ENCODE data around the gene DENND5A.
"Not testable (repeated sequence)": the region's sequence is repeated elsewhere in the genome, so short reads cannot be mapped to it uniquely, and the experiment has no call there.

The DENND5A gene

DNA sequence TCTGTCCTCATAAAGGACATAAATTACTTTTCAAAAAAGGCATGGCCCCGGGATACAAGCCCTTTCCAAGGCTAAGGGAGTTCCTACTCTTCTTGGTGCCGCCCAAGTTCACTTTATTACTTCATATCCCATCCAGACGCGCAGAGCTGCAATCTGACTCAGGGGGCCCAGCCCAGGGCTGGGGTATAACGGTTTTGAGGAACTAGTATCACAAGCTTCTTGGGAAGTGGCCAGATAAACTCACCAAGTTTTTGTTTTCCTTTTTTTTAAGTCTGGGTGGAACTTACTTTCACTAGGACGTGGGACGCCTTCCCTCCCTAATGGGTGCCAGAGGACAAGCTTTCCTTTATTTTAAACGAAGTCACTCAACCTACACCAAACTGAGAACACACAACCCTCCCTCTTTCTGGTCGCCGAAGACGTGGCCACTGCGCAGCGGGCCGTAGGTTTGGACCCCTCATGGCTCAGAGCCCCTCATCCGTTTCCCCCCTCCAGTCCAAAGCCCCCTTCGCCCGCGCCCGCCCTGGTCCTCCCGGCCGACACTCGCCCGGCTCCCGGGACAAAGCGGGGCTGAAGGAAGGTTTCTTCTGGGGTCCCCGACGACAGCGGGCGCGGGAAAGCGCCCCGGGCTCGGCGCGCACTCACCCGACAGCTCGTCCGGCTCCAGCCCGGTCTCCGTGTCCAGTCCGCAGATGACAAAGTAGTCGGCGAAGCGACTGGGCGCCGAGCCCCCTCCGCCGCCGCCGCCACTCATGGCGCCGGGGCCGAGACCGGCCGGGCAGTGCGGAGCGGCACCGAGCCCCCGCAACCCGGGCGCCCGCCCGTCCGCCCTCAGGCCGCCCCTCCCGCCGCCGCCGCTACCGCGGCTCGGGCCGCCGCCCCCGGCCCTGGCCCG is 587 bp downstream of the DENND5A start:
- no peak for DNase-seq (ENCODE audit: low read depth in 2 of 2)

DNA sequence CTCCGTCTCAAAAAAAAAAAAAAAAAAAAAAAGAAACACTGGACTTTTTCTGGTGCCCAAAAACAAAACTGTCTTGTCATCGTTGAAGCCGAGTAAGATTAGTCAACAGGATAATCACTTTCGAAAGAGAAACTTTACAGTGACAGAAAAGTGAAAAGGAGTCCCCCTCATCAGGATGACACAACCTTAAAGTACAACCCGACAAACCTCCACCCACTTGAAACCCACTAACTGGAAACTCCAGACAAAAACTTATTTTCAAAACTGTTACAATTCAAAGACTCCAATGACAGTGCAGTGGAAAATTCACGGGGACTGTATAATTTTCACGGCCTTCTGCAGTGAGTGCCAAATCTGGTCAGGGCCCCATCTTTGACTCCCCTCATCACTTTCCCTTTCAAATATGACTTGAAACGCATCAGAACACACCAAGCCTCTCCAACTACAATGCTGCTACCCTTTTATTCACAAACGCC is 1.3 kb downstream of the DENND5A start:
- DNase-seq (ENCODE audit: low read depth in 2 of 2): peak in 1 of 2 donors; percentile 6

DNA sequence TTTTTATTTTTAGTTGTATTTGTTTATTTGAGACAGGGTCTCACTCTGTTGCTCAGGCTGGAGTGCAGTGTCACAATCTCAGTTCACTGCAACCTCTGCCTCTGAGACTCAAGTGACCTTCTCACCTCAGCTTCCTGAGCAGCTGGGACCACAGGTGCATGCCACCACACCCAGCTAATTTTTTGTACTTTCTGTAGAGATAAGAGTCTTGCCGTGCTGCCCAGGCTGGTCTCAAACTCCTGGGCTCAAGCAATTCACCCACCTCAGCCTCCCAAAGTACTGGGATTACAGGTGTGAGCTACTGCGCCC is 4.4 kb downstream of the DENND5A start:
- DNase-seq (ENCODE audit: low read depth in 2 of 2): not testable (repeated sequence)

DNA sequence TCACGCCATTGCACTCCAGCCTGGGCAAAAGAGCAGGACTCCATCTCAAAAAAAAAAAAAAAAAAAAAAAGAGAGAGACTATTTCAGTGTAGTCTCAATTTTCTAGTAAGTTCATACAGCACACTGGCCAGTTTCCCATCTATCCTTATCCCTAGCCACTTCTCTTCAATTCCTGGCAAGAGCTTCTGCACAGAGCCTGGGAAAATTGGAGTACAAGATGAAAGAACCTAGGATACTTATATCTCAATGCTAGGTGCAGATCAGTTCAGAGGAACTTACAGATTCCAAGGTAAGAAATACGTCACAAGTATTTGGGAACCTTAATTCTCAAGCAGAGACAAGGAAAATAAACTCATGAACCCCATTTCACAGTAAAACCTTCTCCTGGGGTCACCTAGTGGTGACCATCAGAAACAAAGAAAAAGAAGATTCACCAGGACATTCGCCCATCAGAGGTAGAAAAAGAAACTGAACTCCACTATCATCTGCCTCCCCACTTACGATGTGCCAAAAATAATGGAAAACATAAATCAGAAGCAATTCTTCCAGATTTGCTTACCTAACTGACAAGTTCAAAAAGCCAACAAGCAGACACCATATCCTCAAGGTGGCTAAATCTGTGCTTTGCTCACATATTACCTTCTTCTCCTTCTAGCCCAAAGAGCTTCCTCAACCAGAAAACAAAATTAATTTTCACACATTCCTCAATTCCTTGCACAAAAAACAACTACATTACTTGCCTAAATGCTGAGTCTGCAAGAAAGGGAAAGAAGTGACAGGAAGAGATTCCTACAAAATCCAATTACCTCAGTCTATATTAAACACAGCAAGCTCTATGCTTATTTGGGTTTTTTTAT is 4.9 kb downstream of the DENND5A start:
- DNase-seq (ENCODE audit: low read depth in 2 of 2): no peak

DNA sequence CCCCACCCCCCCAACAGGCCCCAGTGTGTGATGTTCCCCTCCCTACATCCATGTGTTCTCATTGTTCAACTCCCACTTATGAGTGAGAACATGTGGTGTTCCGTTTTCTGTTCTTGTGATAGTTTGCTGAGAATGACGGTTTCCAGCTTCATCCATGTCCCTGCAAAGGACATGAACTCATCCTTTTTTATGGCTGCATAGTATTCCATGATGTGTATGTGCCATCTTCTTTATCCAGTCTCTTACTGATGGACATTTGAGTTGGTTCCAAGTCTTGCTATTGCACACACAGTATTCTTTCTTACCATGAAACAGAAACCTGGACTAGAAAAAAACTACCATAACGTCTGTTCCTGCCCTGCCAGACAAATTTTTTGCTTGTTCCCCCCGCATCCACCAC is 6.9 kb downstream of the DENND5A start:
- DNase-seq (ENCODE audit: low read depth in 2 of 2): not testable (repeated sequence)

DNA sequence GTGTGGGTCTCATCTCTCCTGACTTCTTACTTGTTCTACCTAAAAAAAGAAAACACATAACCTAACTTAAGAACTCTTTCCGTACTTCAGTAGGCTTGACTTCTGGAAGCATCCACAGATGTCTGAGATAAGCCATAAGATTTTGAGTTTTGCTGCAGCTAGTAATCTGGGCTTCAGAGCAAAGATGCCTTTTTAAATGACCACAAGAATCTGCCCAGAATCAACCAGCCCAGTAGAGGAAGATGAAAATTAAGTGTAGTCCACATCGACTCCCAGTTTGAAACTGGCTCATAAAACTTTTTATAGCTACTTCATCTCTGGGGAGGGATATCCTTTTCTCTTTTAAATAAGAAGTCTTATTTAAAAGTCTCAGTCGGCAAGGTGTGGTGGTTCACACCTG is 10.7 kb downstream of the DENND5A start:
- no peak for DNase-seq (ENCODE audit: low read depth in 2 of 2)

DNA sequence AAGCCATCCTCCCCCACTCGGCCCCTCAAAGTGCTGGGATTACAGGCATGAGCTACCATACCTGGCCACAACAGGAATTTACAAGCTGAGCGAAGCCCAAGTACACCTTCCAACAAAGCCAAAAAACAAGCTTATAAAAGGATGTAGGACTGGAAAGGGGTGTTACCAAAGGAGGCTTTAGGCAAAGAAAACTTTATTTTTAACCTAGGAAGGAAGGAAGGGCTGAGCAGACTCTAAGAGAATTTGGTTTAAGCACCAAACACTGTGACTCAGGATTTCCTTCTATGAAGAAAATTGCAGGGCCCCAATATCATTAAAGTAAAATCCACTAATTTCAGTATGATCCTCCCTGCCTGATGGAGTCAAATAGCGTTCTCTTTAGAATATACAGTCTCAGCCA is 12.1 kb downstream of the DENND5A start:
- no peak for DNase-seq (ENCODE audit: low read depth in 2 of 2)

DNA sequence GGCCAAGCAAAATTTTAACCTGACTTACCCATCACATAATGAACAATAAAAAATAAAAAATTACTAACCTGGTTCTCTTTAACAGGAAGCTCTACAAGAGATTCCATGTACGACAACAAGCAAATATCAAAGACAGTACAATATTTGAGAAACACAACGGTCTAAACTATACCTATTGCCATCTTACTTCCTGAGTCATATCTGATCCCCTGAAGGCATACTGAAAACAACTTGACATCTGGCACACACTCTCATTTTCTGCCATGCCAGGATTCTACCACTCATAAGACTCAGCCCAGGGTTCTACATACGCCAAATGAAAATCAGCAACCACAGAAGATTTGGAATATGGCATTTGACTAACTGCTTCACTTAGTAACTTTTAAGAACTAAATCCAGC is 13.8 kb downstream of the DENND5A start:
- no peak for DNase-seq (ENCODE audit: low read depth in 2 of 2)

DNA sequence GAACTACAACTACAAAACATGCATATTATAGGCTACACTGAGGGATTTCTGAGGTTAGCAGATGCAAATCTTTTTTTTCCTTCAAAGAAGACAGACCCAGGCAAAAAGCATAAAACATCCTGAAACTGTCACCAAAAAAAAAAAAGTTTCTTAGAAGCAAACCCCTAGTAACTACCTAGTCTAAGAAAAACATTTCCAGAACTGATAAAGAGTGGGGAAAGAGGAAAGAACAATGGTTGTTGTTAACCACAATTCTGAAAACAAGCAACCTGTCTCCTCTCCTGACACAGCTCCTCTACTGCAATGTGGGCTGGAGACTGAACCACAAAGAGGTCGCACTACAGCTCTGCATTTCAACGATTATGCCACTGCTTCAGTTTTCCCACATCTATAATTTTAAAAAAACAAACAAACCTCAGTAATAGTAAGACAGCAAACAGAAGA is 15.0 kb downstream of the DENND5A start:
- DNase-seq (ENCODE audit: low read depth in 2 of 2): no peak

DNA sequence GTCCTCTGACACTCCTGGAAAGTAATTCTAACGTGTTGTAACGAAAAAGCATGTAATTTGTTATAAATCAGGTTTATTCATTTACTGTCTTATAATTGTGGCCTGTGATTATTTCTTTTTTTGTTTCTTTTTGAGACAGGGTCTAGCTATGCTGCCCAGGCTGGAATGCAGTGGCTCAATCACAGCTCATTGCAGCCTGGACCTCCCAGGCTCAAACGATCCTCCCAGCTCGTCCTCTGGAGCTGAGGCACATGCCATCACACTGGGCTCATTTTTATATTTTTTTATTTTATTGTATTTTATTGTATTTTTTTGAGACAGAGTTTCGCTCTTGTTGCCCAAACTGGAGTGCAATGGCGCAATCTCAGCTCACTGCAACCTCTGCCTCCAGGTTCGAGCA is 15.9 kb downstream of the DENND5A start:
- DNase-seq (ENCODE audit: low read depth in 2 of 2): no peak

DNA sequence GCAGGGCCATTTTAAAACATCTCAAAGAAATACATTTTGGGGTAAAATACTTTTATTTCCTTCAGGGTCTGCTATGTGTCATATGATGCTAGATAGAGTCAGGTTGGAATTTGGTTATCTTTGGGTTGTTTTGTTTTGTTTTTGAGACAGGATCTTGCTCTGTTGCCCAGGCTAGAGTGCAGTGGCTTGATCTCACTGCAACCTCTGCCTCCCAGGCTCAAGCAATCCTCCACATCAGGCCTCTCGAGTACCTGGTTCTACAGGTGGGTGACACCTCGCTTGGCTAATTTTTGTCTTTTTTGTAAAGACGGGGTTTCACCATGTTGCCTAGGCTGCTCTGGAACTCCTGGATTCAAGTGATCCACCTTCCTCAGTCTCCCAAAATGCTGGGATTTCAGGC is 17.3 kb downstream of the DENND5A start:
- DNase-seq (ENCODE audit: low read depth in 2 of 2): no peak

DNA sequence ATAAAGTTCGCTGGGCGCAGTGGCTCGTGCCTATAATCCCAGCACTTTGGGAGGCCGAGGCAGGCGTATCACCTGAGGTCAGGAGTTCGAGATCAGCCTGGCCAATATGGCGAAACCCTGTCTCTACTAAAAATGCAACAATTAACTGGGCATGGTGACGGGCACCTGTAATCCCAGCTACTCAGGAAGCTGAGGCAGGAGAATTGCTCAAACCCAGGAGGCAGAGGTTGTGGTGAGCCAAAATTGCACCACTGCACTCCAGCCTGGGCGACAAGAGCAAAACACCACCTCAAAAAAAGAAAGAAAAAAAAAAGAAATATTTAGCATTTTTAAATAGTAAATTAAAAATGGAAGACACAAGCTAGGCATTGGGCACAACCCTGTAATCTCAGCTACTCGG is 28.9 kb downstream of the DENND5A start:
- DNase-seq (ENCODE audit: low read depth in 2 of 2): not testable (repeated sequence)

DNA sequence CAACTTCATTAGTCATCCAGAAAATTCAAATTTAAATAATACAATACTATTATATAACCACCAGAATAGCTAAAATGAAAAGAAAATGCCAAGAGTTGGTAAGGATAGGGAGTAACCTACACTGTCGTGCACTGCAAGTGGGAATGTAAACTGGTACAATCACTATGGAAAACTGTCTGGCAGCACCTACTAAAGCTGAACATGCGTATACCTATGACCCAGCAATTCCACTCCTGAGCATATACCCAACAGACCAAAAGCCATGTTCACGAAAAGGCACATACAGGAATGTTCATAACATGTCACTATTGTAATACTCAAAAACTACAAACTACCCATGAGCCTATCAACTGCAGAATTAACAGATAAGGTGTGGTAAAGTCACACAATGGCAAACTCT is 32.7 kb downstream of the DENND5A start:
- no peak for DNase-seq (ENCODE audit: low read depth in 2 of 2)

DNA sequence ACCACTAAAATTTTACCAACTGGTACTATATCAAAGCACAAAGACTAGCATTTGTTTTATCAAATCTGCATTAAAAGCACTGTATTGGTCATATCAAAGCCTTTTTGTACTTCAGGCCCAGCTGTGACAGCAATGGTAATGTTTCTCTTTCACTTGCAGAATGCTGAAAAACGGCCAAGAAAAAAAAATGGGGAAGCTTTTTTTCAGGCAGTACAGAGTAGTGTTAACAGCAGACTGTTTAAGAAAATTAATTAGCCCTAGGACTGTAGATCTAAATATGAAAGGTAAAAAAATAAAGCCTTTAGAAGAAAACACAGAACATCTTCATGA is 33.3 kb downstream of the DENND5A start:
- DNase-seq (ENCODE audit: low read depth in 2 of 2): no peak

DNA sequence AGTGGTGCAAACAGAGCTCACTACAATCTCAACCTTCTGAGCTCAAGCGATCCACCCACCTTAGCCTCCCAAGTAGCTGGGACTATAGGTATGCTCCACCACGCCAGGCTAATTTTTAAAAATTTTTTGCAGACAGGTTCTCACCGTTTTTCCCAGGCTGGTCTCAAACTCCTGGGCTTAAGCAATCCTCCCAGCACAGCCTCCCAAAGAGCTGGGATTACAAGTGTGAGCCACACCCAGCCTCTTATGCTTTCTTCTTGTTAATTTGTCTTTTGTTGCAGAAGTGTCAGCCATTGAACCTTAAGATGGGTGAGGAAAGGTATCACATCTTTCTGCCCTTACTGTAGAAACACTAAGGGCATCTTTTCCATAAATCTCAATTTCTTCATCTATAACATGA is 34.9 kb downstream of the DENND5A start:
- DNase-seq (ENCODE audit: low read depth in 2 of 2): no peak

DNA sequence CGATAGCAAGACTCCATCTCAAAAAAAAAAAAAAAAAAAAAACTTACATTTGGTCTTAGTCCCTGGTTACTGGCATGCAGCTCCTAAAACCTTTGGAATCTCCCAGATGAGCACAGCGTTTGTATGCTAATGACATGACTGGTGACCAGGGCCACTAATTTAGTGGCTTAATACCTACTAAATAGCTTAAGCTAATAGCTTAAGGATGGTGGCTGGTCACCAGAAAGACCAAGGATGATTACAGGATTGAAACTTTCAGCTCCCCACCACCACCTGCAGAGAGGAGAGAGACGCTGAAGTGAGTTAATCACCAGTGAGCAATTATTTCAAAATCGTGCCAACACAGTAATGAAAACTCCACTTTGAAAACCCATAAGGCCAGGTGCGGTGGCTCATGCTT is 37.1 kb downstream of the DENND5A start:
- no peak for DNase-seq (ENCODE audit: low read depth in 2 of 2)

DNA sequence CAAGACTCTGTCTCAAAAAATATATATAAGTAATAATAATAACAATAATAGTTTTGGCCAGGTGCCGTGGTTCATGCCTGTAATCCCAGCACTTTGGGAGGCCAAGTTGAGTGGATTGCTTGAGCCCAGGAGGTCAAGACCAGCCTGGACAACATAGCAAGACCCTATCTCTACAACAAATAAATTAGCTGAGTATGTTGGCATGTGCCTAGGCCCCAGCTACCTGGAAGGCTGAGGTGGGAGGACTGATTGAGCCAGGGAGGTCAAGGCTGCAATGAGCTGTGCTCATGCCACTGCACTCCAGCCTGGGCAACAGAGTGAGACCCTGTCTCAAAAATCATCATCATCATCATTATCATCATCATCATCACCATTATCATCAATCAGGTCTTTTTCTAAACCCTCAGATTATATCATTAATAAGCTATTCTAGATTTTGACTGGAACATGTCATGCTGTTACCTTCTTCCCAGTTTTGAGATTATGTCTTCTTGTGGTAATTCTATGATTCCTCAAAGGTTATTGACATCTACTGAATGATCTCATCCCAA is 39.3 kb downstream of the DENND5A start:
- no peak for DNase-seq (ENCODE audit: low read depth in 2 of 2)

DNA sequence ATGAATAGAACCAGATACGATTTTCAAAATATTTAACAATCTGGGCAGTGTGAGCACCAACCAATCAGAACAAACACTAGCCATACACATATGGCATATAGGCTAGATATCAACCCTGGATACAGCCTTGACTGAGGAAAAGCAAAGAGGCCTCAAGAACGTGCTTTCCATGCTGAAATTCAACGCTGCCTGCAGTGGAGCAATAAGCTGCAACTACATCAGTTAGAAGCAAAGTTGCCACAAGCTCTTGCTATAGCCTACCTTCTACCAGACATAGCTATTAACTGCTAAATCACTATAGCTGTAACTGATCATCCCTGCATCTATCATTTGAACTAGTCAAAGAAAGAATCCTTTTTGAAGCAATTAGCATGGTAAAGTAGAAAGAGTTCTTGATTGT is 42.5 kb downstream of the DENND5A start:
- DNase-seq (ENCODE audit: low read depth in 2 of 2): no peak

DNA sequence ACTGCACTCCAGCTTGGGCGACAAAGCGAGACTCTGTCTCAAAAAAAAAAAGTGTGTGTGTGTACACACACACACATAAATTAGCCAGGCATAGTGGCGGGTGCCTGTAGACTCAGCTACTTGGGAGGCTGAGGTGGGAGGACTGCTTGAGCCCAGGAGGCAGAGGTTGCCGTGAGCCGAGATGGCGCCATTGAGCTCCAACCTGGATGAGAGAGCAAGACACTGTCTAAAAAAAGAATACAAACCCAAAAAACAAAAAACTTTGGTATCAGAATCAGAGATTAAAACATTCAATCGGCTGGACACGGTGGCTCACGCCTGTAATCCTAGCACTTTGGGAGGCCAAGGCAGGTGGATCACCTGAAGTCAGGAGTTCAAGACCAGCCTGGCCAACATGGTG is 44.3 kb downstream of the DENND5A start:
- DNase-seq (ENCODE audit: low read depth in 2 of 2): not testable (repeated sequence)

DNA sequence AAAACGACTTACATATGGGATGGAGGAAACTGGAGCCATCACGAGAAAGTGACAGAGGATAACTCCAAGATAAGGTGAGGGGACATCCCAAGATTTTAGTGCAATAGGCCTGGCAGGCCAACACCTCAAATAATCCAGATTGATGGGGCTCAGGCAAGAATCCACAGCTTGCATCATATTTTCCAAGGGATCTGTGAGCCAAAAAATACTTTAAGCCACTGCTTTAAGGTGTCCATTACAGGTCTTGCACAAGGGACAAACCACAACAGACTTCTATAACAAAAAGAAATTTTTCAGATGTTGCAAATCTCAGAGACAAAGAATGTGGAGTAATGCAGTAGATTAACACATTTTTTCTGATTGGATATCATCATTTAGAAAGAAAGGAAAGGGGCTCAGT is 45.6 kb downstream of the DENND5A start:
- no peak for DNase-seq (ENCODE audit: low read depth in 2 of 2)

DNA sequence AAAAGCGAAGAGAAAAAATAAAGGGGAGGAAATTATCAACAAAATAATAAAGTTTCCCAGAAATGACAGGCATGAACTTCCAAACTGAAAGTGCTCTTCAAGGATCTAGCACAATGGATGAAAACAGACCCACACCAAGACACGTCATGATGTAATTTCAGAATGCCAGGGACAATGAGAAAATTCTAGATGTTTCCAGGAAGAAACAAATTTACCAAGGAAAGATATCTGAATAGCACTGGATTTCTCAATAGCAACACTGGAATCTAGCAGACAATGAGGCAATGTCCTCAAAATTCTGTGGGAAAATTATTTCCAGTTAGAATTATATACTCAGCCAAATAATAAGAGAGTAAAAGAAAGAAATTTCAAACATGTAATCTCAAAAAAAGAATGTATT is 46.0 kb downstream of the DENND5A start:
- no peak for DNase-seq (ENCODE audit: low read depth in 2 of 2)

DNA sequence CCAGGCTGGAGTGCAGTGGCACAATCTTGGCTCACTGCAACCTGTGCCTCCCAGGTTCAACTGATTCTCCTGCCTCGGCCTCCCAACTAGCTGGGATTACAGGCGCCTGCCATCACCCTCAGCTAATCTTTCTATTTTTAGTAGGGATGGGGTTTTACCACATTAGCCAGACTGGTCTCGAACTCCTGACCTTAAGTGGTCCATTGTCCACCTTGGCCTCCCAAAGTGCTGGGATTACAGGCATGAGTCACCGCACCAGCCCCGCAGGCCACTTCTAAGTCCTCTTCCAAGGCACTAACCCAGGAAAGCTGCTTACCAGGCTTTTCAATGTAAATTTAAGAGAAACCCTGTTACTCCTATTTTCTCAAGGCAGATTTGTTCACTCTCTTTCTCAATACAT is 50.4 kb downstream of the DENND5A start:
- no peak for DNase-seq (ENCODE audit: low read depth in 2 of 2)

DNA sequence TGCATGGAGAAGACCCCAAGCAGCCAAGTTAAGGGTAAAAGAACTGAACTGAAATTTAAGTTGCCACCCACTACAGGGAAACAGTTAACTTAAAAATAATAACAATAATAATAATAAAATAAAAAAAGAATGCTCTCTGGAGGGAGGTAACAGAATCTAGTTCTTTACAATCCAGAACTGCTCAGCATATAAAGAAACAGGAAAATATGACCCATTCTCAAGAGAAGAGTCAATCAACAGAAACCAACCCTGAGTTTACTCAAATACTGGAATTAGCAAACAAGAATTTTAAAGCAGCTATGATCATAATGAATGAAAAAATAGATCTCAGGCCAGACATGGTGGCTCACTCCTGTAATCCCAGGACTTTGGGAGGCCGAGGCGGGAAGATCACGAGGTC is 53.8 kb downstream of the DENND5A start:
- DNase-seq (ENCODE audit: low read depth in 2 of 2): no peak

Measured in stimulated activated CD8-positive, alpha-beta memory T cell treated with anti-CD3 and anti-CD28 coated beads, Interleukin-2, amount 100 ng/mL, for 1 hour (primary cell).